ENCODE data around the gene SEMA5B. TPM values are rescaled to one million over a fixed set of nuclear protein-coding genes. Genes with fewer than 3 reads are reported as not detected.

Gene SEMA5B
- total RNA-seq, 1 donor from 2014 or later = 1.1 TPM

DNA sequence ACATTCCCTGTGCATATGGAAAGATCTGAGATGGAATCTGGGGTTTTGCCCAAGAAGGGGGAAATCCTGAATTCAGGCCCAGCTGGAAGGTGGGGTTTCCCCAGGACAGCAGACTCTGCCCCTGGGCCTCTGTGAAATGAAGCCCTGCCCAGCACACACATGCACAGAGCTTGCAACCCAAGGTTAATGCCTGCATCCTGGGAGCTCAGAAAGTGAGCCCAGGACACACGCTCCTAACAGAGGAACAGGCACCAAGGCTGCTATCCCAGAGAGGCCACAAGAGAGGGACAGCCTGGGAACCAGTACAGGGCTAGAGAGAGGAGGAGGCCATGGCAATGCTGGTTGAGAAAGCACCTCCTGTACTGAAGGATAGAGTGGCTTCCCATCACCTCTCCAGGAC is 16.1 kb downstream of the SEMA5B start:
- TF ChIP-seq, protein P1, sequence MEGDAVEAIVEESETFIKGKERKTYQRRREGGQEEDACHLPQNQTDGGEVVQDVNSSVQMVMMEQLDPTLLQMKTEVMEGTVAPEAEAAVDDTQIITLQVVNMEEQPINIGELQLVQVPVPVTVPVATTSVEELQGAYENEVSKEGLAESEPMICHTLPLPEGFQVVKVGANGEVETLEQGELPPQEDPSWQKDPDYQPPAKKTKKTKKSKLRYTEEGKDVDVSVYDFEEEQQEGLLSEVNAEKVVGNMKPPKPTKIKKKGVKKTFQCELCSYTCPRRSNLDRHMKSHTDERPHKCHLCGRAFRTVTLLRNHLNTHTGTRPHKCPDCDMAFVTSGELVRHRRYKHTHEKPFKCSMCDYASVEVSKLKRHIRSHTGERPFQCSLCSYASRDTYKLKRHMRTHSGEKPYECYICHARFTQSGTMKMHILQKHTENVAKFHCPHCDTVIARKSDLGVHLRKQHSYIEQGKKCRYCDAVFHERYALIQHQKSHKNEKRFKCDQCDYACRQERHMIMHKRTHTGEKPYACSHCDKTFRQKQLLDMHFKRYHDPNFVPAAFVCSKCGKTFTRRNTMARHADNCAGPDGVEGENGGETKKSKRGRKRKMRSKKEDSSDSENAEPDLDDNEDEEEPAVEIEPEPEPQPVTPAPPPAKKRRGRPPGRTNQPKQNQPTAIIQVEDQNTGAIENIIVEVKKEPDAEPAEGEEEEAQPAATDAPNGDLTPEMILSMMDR (IDR thresholded peaks at IDR 0.05; ENCODE audit: unreplicated experiment) = no peak
- Mint-ChIP-seq H3K9me3 (ENCODE audit: unreplicated experiment) (no peaks in the 10 kb centered on the region), H3K4me3 (ENCODE audit: unreplicated experiment) (no peak overlapping the region), H3K27ac (ENCODE audit: unreplicated experiment) (no peak overlapping the region), H3K4me1 (ENCODE audit: unreplicated experiment) (peaks cover 17% of the 10 kb centered on the region), H3K27me3 (ENCODE audit: unreplicated experiment) (peaks cover 8% of the 10 kb centered on the region), H3K36me3 (ENCODE audit: low read depth, unreplicated experiment) (no peaks in the 10 kb centered on the region)
- no peak for DNase-seq (ENCODE audit: low spot score)

DNA sequence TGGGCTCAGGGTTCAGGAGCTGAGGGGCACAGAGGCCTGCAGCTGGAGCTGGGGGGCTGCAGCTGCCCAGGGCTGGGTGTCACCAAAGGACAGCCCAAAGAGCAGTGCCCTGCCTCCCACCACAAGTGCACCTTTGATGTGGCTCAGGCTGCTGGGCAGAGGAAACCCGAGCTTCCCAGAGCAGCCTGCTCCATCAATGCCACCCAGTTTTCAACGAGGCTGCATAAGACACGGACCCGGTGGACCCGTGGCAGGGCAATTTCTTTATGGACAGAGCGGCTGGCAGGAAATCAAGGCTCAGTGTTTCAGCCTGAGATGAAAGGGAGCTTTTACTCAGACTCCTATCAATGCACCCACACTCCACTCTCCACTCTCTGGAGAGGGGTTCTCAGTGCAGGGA is 18.7 kb downstream of the SEMA5B start:
- DNase-seq (ENCODE audit: low spot score) = no peak
- H3K36me3 Mint-ChIP-seq (ENCODE audit: low read depth, unreplicated experiment) = no peaks in the 10 kb centered on the region
- peaks cover 5% of the 10 kb centered on the region for H3K27me3 Mint-ChIP-seq (ENCODE audit: unreplicated experiment)
- peaks cover 17% of the 10 kb centered on the region for H3K4me1 Mint-ChIP-seq (ENCODE audit: unreplicated experiment)
- TF ChIP-seq, protein P1 (IDR thresholded peaks at IDR 0.05; ENCODE audit: unreplicated experiment) = no peak
- no peaks in the 10 kb centered on the region for H3K9me3 Mint-ChIP-seq (ENCODE audit: unreplicated experiment)
- no peak overlapping the region for H3K27ac Mint-ChIP-seq (ENCODE audit: unreplicated experiment)
- no peak overlapping the region for H3K4me3 Mint-ChIP-seq (ENCODE audit: unreplicated experiment)

DNA sequence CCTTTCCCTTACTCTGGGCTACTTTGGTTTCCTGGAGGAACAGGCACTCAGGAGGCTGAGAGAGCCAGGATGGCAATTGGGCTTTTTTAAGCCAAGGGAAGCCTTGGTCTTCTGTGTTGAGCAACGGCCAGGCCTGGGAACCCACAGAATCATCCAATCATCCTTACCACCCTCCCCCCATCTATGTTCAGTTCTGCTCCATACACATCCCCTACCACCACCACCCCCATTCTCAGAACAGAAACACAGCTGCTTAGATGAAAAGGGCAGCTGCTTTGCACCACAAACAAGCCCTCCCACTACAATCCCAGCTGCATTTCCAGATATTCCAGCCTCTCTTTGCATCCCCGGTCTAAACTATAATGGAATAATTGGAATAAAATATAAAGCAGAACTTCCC is 21.0 kb downstream of the SEMA5B start:
- Mint-ChIP-seq H3K4me1 (ENCODE audit: unreplicated experiment) (peaks cover 13% of the 10 kb centered on the region), H3K27me3 (ENCODE audit: unreplicated experiment) (peaks cover 5% of the 10 kb centered on the region), H3K27ac (ENCODE audit: unreplicated experiment) (no peak overlapping the region)

DNA sequence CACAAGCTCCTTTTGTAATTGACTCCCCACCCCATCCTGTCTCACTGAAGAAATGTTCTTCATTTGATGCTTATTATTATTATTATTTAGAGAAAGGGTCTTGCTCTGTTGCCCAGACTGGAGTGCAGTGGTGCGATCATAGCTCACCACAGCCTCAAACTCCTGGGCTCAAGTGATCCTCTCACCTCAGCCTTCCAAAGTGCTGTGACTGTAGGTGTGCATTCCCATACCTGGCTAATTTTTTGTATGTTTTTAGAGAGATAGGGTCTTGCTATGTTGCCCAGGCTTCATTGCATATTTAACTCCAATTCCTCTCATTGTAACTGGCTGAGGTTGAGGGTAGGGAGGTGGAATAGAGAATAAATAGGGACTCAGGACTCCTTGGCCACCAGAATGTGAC is 22.3 kb downstream of the SEMA5B start:
- TF ChIP-seq, protein P1 (IDR thresholded peaks at IDR 0.05; ENCODE audit: unreplicated experiment) = no peak
- H3K4me3 Mint-ChIP-seq (ENCODE audit: unreplicated experiment) = no peak overlapping the region
- no peak for DNase-seq (ENCODE audit: low spot score)
- peaks cover 13% of the 10 kb centered on the region for H3K4me1 Mint-ChIP-seq (ENCODE audit: unreplicated experiment)
- no peaks in the 10 kb centered on the region for H3K36me3 Mint-ChIP-seq (ENCODE audit: low read depth, unreplicated experiment)
- no peaks in the 10 kb centered on the region for H3K9me3 Mint-ChIP-seq (ENCODE audit: unreplicated experiment)
- H3K27me3 Mint-ChIP-seq (ENCODE audit: unreplicated experiment) = peaks cover 3% of the 10 kb centered on the region
- H3K27ac Mint-ChIP-seq (ENCODE audit: unreplicated experiment) = no peak overlapping the region

More for the DNA sequence above, 21.0 kb downstream of the SEMA5B start:
- TF ChIP-seq, protein P1 (IDR thresholded peaks at IDR 0.05; ENCODE audit: unreplicated experiment) = no peak
- DNase-seq (ENCODE audit: low spot score) = no peak
- no peaks in the 10 kb centered on the region for H3K9me3 Mint-ChIP-seq (ENCODE audit: unreplicated experiment)
- H3K36me3 Mint-ChIP-seq (ENCODE audit: low read depth, unreplicated experiment) = no peaks in the 10 kb centered on the region
- H3K4me3 Mint-ChIP-seq (ENCODE audit: unreplicated experiment) = no peak overlapping the region

DNA sequence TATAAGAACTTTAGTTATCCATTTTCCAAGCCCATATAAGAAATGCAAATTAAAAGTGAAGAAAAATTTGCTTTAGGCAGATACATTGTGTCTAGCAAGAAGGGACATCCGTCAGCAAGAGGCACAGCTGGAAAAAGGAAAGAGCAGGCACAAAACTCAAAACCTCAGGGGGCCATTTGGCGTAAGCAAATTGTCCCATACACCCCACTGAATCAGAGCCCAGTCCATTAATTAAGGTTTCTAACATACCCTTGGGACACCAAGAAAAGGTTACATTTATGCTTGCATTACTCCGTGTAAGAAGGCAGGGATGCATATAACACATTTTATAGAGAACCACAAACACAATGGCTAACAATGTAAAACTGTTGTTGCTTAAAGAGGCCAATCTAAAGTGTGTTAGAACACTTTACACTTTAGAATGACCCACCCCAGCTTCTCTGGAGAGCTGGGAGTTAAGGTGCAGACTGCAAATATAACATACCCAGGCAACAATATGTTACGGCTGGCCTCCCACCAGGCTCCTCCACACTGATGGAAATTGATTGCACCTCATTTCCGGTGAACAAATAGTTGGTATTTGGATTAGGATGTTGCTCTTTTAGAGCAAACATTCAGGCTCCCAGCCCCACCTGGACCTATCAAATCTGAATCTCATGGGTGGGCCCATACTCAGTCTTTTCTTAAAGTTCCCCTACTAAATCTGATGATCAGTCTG is 23.2 kb downstream of the SEMA5B start:
- no peak overlapping the region for H3K4me3 Mint-ChIP-seq (ENCODE audit: unreplicated experiment)
- peaks cover 3% of the 10 kb centered on the region for H3K27me3 Mint-ChIP-seq (ENCODE audit: unreplicated experiment)
- no peaks in the 10 kb centered on the region for H3K9me3 Mint-ChIP-seq (ENCODE audit: unreplicated experiment)
- DNase-seq (ENCODE audit: low spot score) = no peak
- peaks cover 3% of the 10 kb centered on the region for H3K4me1 Mint-ChIP-seq (ENCODE audit: unreplicated experiment)
- TF ChIP-seq, protein P1 (IDR thresholded peaks at IDR 0.05; ENCODE audit: unreplicated experiment) = no peak
- H3K27ac Mint-ChIP-seq (ENCODE audit: unreplicated experiment) = no peak overlapping the region
- H3K36me3 Mint-ChIP-seq (ENCODE audit: low read depth, unreplicated experiment) = no peaks in the 10 kb centered on the region
